Measurements from ENCODE around the gene GYG1.

DNA sequence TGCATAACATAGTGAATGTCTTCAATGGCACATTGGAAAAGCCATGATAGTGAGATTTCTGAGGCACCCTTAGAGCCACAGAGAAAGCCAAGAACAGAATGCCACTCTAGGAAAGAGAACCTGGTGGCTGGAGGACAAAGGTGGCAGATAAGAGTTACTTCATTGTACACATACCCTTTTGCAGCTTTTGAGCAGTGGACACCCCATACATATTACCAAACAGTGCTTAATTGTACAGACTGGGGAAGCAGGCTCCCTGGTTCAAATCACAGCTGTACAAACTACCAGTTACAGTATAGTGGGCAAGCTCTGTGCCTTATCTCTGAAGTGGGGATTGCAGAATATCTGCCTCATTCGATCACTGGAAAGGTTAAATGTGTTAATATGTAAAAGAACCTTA, 10.1 kb upstream of the GYG1 start:
- TF ChIP-seq, protein P1, sequence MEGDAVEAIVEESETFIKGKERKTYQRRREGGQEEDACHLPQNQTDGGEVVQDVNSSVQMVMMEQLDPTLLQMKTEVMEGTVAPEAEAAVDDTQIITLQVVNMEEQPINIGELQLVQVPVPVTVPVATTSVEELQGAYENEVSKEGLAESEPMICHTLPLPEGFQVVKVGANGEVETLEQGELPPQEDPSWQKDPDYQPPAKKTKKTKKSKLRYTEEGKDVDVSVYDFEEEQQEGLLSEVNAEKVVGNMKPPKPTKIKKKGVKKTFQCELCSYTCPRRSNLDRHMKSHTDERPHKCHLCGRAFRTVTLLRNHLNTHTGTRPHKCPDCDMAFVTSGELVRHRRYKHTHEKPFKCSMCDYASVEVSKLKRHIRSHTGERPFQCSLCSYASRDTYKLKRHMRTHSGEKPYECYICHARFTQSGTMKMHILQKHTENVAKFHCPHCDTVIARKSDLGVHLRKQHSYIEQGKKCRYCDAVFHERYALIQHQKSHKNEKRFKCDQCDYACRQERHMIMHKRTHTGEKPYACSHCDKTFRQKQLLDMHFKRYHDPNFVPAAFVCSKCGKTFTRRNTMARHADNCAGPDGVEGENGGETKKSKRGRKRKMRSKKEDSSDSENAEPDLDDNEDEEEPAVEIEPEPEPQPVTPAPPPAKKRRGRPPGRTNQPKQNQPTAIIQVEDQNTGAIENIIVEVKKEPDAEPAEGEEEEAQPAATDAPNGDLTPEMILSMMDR (IDR thresholded peaks at IDR 0.05; ENCODE audit: low read depth, low read length, missing input control): no peak
- TF ChIP-seq, protein P2, sequence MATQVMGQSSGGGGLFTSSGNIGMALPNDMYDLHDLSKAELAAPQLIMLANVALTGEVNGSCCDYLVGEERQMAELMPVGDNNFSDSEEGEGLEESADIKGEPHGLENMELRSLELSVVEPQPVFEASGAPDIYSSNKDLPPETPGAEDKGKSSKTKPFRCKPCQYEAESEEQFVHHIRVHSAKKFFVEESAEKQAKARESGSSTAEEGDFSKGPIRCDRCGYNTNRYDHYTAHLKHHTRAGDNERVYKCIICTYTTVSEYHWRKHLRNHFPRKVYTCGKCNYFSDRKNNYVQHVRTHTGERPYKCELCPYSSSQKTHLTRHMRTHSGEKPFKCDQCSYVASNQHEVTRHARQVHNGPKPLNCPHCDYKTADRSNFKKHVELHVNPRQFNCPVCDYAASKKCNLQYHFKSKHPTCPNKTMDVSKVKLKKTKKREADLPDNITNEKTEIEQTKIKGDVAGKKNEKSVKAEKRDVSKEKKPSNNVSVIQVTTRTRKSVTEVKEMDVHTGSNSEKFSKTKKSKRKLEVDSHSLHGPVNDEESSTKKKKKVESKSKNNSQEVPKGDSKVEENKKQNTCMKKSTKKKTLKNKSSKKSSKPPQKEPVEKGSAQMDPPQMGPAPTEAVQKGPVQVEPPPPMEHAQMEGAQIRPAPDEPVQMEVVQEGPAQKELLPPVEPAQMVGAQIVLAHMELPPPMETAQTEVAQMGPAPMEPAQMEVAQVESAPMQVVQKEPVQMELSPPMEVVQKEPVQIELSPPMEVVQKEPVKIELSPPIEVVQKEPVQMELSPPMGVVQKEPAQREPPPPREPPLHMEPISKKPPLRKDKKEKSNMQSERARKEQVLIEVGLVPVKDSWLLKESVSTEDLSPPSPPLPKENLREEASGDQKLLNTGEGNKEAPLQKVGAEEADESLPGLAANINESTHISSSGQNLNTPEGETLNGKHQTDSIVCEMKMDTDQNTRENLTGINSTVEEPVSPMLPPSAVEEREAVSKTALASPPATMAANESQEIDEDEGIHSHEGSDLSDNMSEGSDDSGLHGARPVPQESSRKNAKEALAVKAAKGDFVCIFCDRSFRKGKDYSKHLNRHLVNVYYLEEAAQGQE (IDR thresholded peaks at IDR 0.05): no peak
- TF ChIP-seq TAF1 (conservative IDR thresholded peaks at IDR 0.05): no peak
- no peak for TF ChIP-seq EGR1 (IDR thresholded peaks at IDR 0.05; ENCODE audit: low read depth in 2 of 2)
- no peak for TF ChIP-seq SP1 (IDR thresholded peaks at IDR 0.05)
- TF ChIP-seq, protein P3, sequence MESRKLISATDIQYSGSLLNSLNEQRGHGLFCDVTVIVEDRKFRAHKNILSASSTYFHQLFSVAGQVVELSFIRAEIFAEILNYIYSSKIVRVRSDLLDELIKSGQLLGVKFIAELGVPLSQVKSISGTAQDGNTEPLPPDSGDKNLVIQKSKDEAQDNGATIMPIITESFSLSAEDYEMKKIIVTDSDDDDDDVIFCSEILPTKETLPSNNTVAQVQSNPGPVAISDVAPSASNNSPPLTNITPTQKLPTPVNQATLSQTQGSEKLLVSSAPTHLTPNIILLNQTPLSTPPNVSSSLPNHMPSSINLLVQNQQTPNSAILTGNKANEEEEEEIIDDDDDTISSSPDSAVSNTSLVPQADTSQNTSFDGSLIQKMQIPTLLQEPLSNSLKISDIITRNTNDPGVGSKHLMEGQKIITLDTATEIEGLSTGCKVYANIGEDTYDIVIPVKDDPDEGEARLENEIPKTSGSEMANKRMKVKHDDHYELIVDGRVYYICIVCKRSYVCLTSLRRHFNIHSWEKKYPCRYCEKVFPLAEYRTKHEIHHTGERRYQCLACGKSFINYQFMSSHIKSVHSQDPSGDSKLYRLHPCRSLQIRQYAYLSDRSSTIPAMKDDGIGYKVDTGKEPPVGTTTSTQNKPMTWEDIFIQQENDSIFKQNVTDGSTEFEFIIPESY (IDR thresholded peaks at IDR 0.05): no peak
- TF ChIP-seq, protein P4, sequence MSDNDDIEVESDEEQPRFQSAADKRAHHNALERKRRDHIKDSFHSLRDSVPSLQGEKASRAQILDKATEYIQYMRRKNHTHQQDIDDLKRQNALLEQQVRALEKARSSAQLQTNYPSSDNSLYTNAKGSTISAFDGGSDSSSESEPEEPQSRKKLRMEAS (IDR thresholded peaks at IDR 0.05): no peak
- TF ChIP-seq YY1 (IDR thresholded peaks at IDR 0.05): no peak
- TF ChIP-seq JUND (IDR thresholded peaks at IDR 0.05): no peak
- TF ChIP-seq, protein P5, sequence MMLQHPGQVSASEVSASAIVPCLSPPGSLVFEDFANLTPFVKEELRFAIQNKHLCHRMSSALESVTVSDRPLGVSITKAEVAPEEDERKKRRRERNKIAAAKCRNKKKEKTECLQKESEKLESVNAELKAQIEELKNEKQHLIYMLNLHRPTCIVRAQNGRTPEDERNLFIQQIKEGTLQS (IDR thresholded peaks at IDR 0.05): no peak
- no peak for TF ChIP-seq GABPA (IDR thresholded peaks at IDR 0.05 in 1 of 2, conservative IDR thresholded peaks at IDR 0.05 in 1 of 2)
- TF ChIP-seq RAD21 (IDR thresholded peaks at IDR 0.05): no peak
- no peak for TF ChIP-seq NR2F2 (IDR thresholded peaks at IDR 0.05)
- TF ChIP-seq RXRA (IDR thresholded peaks at IDR 0.05): no peak

Measured in liver (tissue), 3 donors.